ENCODE data around the gene MCIDAS.

The MCIDAS gene

GRCh38 chr5:55180016-55180415 lies 47.1 kb downstream of the MCIDAS start:
- TF ChIP-seq, protein P1, sequence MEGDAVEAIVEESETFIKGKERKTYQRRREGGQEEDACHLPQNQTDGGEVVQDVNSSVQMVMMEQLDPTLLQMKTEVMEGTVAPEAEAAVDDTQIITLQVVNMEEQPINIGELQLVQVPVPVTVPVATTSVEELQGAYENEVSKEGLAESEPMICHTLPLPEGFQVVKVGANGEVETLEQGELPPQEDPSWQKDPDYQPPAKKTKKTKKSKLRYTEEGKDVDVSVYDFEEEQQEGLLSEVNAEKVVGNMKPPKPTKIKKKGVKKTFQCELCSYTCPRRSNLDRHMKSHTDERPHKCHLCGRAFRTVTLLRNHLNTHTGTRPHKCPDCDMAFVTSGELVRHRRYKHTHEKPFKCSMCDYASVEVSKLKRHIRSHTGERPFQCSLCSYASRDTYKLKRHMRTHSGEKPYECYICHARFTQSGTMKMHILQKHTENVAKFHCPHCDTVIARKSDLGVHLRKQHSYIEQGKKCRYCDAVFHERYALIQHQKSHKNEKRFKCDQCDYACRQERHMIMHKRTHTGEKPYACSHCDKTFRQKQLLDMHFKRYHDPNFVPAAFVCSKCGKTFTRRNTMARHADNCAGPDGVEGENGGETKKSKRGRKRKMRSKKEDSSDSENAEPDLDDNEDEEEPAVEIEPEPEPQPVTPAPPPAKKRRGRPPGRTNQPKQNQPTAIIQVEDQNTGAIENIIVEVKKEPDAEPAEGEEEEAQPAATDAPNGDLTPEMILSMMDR (conservative IDR thresholded peaks at IDR 0.05) = no peak
- no peak for TF ChIP-seq ZFX (IDR thresholded peaks at IDR 0.05)
- no peak overlapping the region for H3K27ac ChIP-seq

GRCh38 chr5:55177078-55177477 lies 50.0 kb downstream of the MCIDAS start:
- no peak overlapping the region for H3K27ac ChIP-seq

DNA sequence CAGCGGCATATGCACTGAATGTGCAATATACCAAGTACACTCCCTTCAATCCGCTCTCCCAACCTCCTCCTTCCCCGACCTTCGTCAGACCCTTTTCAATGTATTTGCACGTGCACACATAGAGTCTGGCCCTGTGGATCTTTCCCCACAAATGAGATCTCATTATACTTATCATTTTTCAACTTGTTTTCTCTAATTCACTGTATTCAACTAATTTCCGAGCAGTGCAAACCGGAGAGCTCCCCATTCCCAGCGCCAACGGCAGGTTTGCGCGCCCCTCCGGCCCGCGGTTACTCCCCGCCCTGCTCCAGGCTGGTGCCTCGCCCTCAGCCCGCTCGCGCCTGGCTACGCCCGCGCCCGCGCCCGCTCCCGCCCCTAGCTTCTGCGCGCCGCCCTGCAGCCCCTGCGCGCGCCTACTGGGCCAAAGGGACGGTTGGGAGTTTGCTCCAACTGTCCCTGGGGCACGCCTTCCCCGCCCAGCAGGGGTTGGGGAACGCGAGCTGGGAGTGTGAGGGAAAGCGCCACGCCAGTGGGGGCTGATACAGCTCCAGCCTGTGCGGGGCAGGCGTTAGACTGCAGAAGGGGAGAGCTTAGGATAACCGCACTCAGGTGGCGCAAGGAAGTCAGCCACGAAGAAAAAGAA lies 50.8 kb downstream of the MCIDAS start:
- TF ChIP-seq ZFX (IDR thresholded peaks at IDR 0.05) = no peak
- TF ChIP-seq, protein P1 (conservative IDR thresholded peaks at IDR 0.05) = no peak; the same call in 1 of the 2 replicates
- no peak overlapping the region for H3K27ac ChIP-seq

More at GRCh38 chr5:55177078-55177477, 50.0 kb downstream of the MCIDAS start:
- TF ChIP-seq ZFX (IDR thresholded peaks at IDR 0.05) = no peak
- TF ChIP-seq, protein P1 (conservative IDR thresholded peaks at IDR 0.05) = no peak

DNA sequence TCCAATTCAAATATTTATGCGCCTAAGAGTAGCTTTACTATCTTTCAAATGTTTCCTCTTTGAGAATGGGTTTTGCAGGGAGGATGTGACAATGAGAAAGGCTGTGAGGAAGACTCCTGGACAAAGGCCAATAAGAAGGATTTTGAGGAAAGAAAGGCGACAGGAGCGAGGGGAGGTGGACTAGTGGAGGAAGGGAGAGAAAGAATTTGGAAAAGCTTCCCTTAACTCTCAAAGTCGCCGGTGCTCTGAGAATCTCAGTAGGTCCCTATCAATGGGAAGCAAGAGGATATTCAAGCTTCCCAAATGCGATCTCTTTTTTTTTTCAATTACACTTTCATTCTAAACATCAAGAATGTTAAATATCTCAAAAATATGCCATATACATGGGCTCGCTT lies 51.3 kb downstream of the MCIDAS start:
- H3K27ac ChIP-seq = no peak overlapping the region

DNA sequence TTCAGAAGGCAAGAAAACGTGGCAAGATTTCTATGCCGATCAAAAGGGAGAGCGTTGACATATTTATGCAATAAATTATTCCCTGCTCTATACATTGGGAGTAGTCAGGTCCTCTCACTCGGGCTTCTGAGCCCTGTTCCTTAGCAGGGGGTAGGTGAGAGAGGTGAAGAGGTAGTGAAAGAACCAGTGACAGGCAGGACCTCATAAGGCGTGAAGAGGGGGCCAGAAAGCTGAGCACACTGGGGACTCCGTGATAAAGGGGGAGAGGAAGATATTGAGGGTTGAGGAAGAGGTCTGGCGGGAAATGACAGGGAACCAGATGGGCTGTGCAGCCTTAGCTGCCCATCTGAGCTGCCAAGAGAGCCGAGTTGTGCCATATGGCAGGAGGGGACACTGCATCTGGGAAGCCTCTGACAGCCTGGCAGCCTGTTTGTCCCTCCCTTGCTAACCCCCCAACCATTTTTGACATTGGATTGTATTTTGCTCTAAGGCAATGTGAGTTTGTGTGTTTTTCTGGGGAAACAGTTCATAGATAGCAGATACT lies 53.4 kb downstream of the MCIDAS start:
- TF ChIP-seq ZFX (IDR thresholded peaks at IDR 0.05) = no peak
- TF ChIP-seq, protein P1 (conservative IDR thresholded peaks at IDR 0.05) = no peak
- H3K27ac ChIP-seq = no peak overlapping the region; the same call in 1 of the 2 replicates

More for the DNA sequence above, 51.3 kb downstream of the MCIDAS start:
- TF ChIP-seq ZFX (IDR thresholded peaks at IDR 0.05) = no peak
- TF ChIP-seq, protein P1 (conservative IDR thresholded peaks at IDR 0.05) = no peak

- no peak within 1 kb of the TSS; the same call in 1 of the 2 replicates for H3K27ac ChIP-seq
- TF ChIP-seq ZFX (IDR thresholded peaks at IDR 0.05) = no peak
- TF ChIP-seq, protein P1 (conservative IDR thresholded peaks at IDR 0.05) = no peak
Observed at GRCh38 chr5:55172937-55173686, 54.0 kb downstream of the MCIDAS start, which contains the start of gene CDC20B. Gene CDC20B, minus strand, starts transcription at chr5:55173177. Its CDS starts 177 bp downstream, at chr5:55173000.

All from C4-2B (cell line).